Measurements from ENCODE around the gene CCDC92. TPM values are rescaled to one million over a fixed set of nuclear protein-coding genes. Genes with fewer than 3 reads are reported as not detected.
A peak's percentile ranks its signal among the peaks of the same experiment; 100 is the strongest.

The CCDC92 gene
- total RNA-seq, 1 donor from 2014 or later = 74.7 TPM

DNA sequence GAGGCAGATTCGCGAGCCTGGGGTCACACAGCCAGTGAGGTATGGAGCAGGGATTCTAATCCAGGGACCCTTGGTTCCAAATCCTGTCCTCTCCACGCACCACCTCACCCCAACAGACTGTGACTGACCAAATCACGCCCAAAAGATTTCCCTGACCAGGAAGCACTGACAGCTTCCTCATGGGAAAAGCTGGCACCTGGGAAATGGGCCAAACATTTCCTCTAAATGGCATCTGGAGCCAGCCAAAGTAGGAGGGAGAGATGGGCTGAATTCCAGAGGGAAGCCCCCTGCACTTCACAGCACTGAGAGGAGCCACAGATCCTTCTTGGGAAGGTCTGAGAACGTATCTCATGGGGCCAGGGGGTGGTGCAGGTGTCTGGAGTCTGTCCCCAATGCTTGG lies 28.8 kb downstream of the CCDC92 start:
- DNase-seq (ENCODE audit: low spot score) = no peak
- Mint-ChIP-seq H3K27ac (ENCODE audit: unreplicated experiment) (no peak overlapping the region), H3K4me3 (ENCODE audit: unreplicated experiment) (no peak overlapping the region), H3K9me3 (ENCODE audit: low read depth) (peaks cover 4% of the 10 kb centered on the region), H3K4me1 (ENCODE audit: low read depth) (peaks cover 49% of the 10 kb centered on the region), H3K36me3 (ENCODE audit: low read depth) (peaks cover 25% of the 10 kb centered on the region), H3K27me3 (ENCODE audit: low read depth) (no peaks in the 10 kb centered on the region)
- TF ChIP-seq, protein P1, sequence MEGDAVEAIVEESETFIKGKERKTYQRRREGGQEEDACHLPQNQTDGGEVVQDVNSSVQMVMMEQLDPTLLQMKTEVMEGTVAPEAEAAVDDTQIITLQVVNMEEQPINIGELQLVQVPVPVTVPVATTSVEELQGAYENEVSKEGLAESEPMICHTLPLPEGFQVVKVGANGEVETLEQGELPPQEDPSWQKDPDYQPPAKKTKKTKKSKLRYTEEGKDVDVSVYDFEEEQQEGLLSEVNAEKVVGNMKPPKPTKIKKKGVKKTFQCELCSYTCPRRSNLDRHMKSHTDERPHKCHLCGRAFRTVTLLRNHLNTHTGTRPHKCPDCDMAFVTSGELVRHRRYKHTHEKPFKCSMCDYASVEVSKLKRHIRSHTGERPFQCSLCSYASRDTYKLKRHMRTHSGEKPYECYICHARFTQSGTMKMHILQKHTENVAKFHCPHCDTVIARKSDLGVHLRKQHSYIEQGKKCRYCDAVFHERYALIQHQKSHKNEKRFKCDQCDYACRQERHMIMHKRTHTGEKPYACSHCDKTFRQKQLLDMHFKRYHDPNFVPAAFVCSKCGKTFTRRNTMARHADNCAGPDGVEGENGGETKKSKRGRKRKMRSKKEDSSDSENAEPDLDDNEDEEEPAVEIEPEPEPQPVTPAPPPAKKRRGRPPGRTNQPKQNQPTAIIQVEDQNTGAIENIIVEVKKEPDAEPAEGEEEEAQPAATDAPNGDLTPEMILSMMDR (IDR thresholded peaks at IDR 0.05) = no peak

DNA sequence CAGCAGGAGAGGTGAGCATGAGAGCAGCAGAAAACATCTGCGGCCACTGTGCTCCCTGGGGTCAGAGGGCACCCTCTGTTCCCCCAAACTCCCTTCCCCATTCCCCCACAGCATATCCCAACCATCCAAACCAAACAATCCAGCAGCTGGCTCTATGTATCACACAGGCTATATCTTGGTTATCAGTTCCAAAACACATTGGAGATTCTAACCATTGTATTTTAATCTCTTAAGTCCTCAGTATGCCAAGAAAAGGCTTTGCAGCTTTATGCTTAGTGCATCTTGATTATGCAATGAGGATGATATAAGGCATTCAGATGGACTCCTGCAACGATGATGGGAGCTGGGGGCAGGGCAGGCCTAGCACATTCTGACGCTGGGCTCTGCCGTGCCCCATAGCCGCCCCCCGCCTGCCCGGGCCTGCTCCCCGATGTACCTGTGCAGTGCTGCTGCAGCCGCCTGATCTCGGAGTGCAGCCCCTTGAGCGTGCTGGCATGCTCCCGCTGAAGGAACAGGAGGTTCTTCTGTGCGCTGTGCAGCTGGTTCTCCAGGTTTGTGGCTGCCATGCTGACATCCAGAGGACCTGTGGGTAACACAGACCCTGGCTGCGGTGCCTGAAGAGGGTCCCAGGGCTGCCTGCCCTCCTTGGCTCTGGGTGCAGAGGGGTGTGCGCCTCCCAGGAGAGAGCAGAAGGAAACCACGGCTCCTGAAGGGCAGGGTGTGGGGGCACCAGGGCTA lies 29.6 kb downstream of the CCDC92 start:
- peaks cover 4% of the 10 kb centered on the region for H3K9me3 Mint-ChIP-seq (ENCODE audit: low read depth)
- no peaks in the 10 kb centered on the region for H3K27me3 Mint-ChIP-seq (ENCODE audit: low read depth)
- DNase-seq (ENCODE audit: low spot score) = peak; percentile 87
- peak overlapping the region; percentile 78 for H3K27ac Mint-ChIP-seq (ENCODE audit: unreplicated experiment)
- no peak overlapping the region for H3K4me3 Mint-ChIP-seq (ENCODE audit: unreplicated experiment)
- peaks cover 52% of the 10 kb centered on the region for H3K4me1 Mint-ChIP-seq (ENCODE audit: low read depth)
- H3K36me3 Mint-ChIP-seq (ENCODE audit: low read depth) = peaks cover 30% of the 10 kb centered on the region
- TF ChIP-seq, protein P1 (IDR thresholded peaks at IDR 0.05) = no peak

DNA sequence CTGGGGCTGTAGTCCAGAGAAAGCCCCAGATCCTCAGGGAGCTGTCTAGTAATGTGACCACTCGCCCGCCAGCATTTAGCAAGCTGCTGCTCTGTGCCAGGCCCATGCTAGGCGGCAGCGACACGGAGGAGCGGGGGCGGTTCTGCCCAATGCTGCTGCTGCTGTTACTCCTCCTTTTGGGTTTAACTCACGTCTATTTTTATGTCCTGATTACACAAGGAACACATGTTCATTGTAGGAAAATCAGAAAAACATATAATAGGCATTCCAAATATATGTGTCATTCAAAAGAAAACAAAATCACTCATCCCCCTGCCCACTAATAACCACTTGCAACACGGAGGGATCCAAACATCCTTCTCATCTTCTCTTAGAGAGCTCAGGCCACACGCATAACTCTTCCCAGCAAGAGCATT lies 30.4 kb downstream of the CCDC92 start:
- peak overlapping the region; percentile 78 for H3K27ac Mint-ChIP-seq (ENCODE audit: unreplicated experiment)
- peaks cover 58% of the 10 kb centered on the region for H3K4me1 Mint-ChIP-seq (ENCODE audit: low read depth)
- TF ChIP-seq, protein P1 (IDR thresholded peaks at IDR 0.05) = no peak
- peaks cover 37% of the 10 kb centered on the region for H3K36me3 Mint-ChIP-seq (ENCODE audit: low read depth)
- H3K9me3 Mint-ChIP-seq (ENCODE audit: low read depth) = peaks cover 4% of the 10 kb centered on the region
- no peaks in the 10 kb centered on the region for H3K27me3 Mint-ChIP-seq (ENCODE audit: low read depth)
- peak overlapping the region; percentile 26 for H3K4me3 Mint-ChIP-seq (ENCODE audit: unreplicated experiment)
- no peak for DNase-seq (ENCODE audit: low spot score)

- H3K36me3 Mint-ChIP-seq (ENCODE audit: low read depth) = peaks cover 38% of the 10 kb centered on the region
- no peaks in the 10 kb centered on the region for H3K27me3 Mint-ChIP-seq (ENCODE audit: low read depth)
- H3K4me1 Mint-ChIP-seq (ENCODE audit: low read depth) = peaks cover 58% of the 10 kb centered on the region
- peak overlapping the region; percentile 26 for H3K4me3 Mint-ChIP-seq (ENCODE audit: unreplicated experiment)
- peak overlapping the region; percentile 78 for H3K27ac Mint-ChIP-seq (ENCODE audit: unreplicated experiment)
- TF ChIP-seq, protein P1 (IDR thresholded peaks at IDR 0.05) = no peak
- DNase-seq (ENCODE audit: low spot score) = no peak
- H3K9me3 Mint-ChIP-seq (ENCODE audit: low read depth) = peaks cover 4% of the 10 kb centered on the region
Measured at GRCh38 chr12:123941624-123942237, 30.9 kb downstream of the CCDC92 start.

DNA sequence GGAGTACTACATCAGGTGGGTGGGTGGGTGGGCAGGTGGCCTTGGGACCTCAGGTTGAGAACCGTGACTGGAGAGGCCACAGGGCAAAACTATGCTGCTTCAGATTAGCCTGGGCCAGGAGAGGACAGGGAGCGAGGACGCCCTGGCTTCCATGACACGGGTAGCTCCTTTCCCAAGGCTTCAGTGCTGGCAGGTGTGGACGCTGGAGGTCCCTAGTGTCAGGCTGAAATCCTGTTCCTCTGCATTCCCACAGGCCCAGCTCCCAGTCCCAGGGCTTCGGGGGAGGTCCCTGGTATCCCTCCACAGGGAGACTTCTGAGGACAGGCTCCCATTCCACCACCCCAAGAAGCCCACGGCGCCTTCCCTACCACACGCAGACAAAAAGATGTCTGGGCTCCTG lies 31.6 kb downstream of the CCDC92 start:
- TF ChIP-seq, protein P1 (IDR thresholded peaks at IDR 0.05) = no peak
- no peak for DNase-seq (ENCODE audit: low spot score)
- H3K4me3 Mint-ChIP-seq (ENCODE audit: unreplicated experiment) = no peak overlapping the region
- peak overlapping the region; percentile 78 for H3K27ac Mint-ChIP-seq (ENCODE audit: unreplicated experiment)
- H3K4me1 Mint-ChIP-seq (ENCODE audit: low read depth) = peaks cover 58% of the 10 kb centered on the region
- peaks cover 44% of the 10 kb centered on the region for H3K36me3 Mint-ChIP-seq (ENCODE audit: low read depth)
- peaks cover 4% of the 10 kb centered on the region for H3K9me3 Mint-ChIP-seq (ENCODE audit: low read depth)
- H3K27me3 Mint-ChIP-seq (ENCODE audit: low read depth) = no peaks in the 10 kb centered on the region
